Uterus (tissue), 2 donors: Measurements from ENCODE around the gene CEP131.

Source experiments
- POLR2A ChIP-seq, 2 donors: fragments of 450-650 bp; IDR thresholded peaks; one replicate each; pipeline ENCODE4 v1.6.1; 2016; ENCODE audit warnings: antibody characterized with exemption in 2 of 2, mild to moderate bottlenecking in 1 of 2, moderate library complexity in 1 of 2
- TF ChIP-seq, protein P1 (sequence below), 4 experiments: fragments of 200-600 bp in 2 of 4; fragments of 450-650 bp in 2 of 4; sonication (generic) in 2 of 4; IDR thresholded peaks; one replicate each; pipeline ENCODE4 v1.5.1; 2016 to 2019; ENCODE audit warnings: antibody characterized with exemption in 4 of 4, mild to moderate bottlenecking in 2 of 4, moderate library complexity in 1 of 4

DNA sequence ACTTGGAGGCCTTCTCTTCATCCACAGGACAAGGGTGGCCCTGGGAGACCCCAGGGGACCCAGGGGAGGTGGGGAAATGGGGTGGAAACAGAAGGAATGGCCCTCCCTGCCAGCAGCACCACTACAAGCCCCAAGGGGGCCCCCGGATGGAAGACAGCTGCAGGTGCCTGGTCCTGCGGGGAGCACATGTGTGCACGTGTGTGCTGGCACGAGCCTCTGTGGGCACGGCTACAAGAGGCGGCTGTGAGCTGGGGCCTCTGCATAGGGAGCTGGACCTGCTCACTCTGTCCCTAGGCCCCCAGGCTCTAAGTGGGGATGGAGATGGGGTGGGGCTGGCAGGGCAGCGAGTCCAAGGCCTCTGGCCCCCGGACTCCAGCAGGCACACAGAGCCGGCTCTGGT lies 43.5 kb downstream of the CEP131 start:
- TF ChIP-seq POLR2A (IDR thresholded peaks at IDR 0.05), result no peak
- TF ChIP-seq, protein P1, sequence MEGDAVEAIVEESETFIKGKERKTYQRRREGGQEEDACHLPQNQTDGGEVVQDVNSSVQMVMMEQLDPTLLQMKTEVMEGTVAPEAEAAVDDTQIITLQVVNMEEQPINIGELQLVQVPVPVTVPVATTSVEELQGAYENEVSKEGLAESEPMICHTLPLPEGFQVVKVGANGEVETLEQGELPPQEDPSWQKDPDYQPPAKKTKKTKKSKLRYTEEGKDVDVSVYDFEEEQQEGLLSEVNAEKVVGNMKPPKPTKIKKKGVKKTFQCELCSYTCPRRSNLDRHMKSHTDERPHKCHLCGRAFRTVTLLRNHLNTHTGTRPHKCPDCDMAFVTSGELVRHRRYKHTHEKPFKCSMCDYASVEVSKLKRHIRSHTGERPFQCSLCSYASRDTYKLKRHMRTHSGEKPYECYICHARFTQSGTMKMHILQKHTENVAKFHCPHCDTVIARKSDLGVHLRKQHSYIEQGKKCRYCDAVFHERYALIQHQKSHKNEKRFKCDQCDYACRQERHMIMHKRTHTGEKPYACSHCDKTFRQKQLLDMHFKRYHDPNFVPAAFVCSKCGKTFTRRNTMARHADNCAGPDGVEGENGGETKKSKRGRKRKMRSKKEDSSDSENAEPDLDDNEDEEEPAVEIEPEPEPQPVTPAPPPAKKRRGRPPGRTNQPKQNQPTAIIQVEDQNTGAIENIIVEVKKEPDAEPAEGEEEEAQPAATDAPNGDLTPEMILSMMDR (IDR thresholded peaks at IDR 0.05), result no peak
